Measurements from ENCODE around the gene MMP8.
A peak's percentile ranks its signal among the peaks of the same experiment; 100 is the strongest.

Gene MMP8

GRCh38 chr11:102729849-102730815 is 5.4 kb upstream of the MMP8 start:
- DNase-seq = peak; percentile 3

GRCh38 chr11:102727890-102728289 is 3.1 kb upstream of the MMP8 start:
- DNase-seq = no peak
- in situ Hi-C loops (cut with MboI; ENCODE audit: low pct_unique_long_range_greater_than_20kb, low sequenced_read_pairs) = no loop called here

More at GRCh38 chr11:102729849-102730815, 5.4 kb upstream of the MMP8 start:
- in situ Hi-C loops (cut with MboI; ENCODE audit: low pct_unique_long_range_greater_than_20kb, low sequenced_read_pairs) = no loop called here

- in situ Hi-C loops (cut with MboI; ENCODE audit: low pct_unique_long_range_greater_than_20kb, low sequenced_read_pairs) = no loop called here
Measured at GRCh38 chr11:102722821-102723220, 1.9 kb downstream of the MMP8 start.

GRCh38 chr11:102719620-102720277 is 5.0 kb downstream of the MMP8 start:
- in situ Hi-C loops (cut with MboI; ENCODE audit: low pct_unique_long_range_greater_than_20kb, low sequenced_read_pairs) = no loop called here
- no peak for DNase-seq

More at GRCh38 chr11:102722821-102723220, 1.9 kb downstream of the MMP8 start:
- DNase-seq = peak; percentile 5

- no peak for DNase-seq
- in situ Hi-C loops (cut with MboI; ENCODE audit: low pct_unique_long_range_greater_than_20kb, low sequenced_read_pairs) = no loop called here
Measured at GRCh38 chr11:102717280-102717679, 7.5 kb downstream of the MMP8 start.

GRCh38 chr11:102716527-102716926 is 8.2 kb downstream of the MMP8 start:
- peak; percentile 2 for DNase-seq

GRCh38 chr11:102712137-102712536 is 12.6 kb downstream of the MMP8 start:
- no peak for DNase-seq
- in situ Hi-C loops (cut with MboI; ENCODE audit: low pct_unique_long_range_greater_than_20kb, low sequenced_read_pairs) = no loop called here

More at GRCh38 chr11:102716527-102716926, 8.2 kb downstream of the MMP8 start:
- in situ Hi-C loops (cut with MboI; ENCODE audit: low pct_unique_long_range_greater_than_20kb, low sequenced_read_pairs) = no loop called here

GRCh38 chr11:102709201-102709945 is 15.4 kb downstream of the MMP8 start:
- in situ Hi-C loops (cut with MboI; ENCODE audit: low pct_unique_long_range_greater_than_20kb, low sequenced_read_pairs) = no loop called here
- DNase-seq = no peak

- in situ Hi-C loops (cut with MboI; ENCODE audit: low pct_unique_long_range_greater_than_20kb, low sequenced_read_pairs) = no loop called here
- no peak for DNase-seq
Measured at GRCh38 chr11:102708654-102709053, 16.1 kb downstream of the MMP8 start.

- in situ Hi-C loops (cut with MboI; ENCODE audit: low pct_unique_long_range_greater_than_20kb, low sequenced_read_pairs) = no loop called here
- no peak for DNase-seq
Measured at GRCh38 chr11:102705626-102706025, 19.1 kb downstream of the MMP8 start, which contains the start of gene MMP27. Gene MMP27, minus strand, starts transcription at chr11:102705769. Its CDS starts 55 bp downstream, at chr11:102705714.

GRCh38 chr11:102704841-102705240 is 19.9 kb downstream of the MMP8 start:
- DNase-seq = no peak
- in situ Hi-C loops (cut with MboI; ENCODE audit: low pct_unique_long_range_greater_than_20kb, low sequenced_read_pairs) = no loop called here

GRCh38 chr11:102703826-102704493 is 20.8 kb downstream of the MMP8 start:
- in situ Hi-C loops (cut with MboI; ENCODE audit: low pct_unique_long_range_greater_than_20kb, low sequenced_read_pairs) = no loop called here
- no peak for DNase-seq

GRCh38 chr11:102695201-102695600 is 29.6 kb downstream of the MMP8 start:
- DNase-seq = no peak
- in situ Hi-C loops (cut with MboI; ENCODE audit: low pct_unique_long_range_greater_than_20kb, low sequenced_read_pairs) = no loop called here

- in situ Hi-C loops (cut with MboI; ENCODE audit: low pct_unique_long_range_greater_than_20kb, low sequenced_read_pairs) = no loop called here
- peak; percentile 24 for DNase-seq
Measured at GRCh38 chr11:102685754-102686153, 39.0 kb downstream of the MMP8 start.

GRCh38 chr11:102685338-102685737 is 39.4 kb downstream of the MMP8 start:
- in situ Hi-C loops (cut with MboI; ENCODE audit: low pct_unique_long_range_greater_than_20kb, low sequenced_read_pairs) = no loop called here
- DNase-seq = no peak

GRCh38 chr11:102683277-102683676 is 41.5 kb downstream of the MMP8 start:
- DNase-seq = no peak
- in situ Hi-C loops (cut with MboI; ENCODE audit: low pct_unique_long_range_greater_than_20kb, low sequenced_read_pairs) = no loop called here

- in situ Hi-C loops (cut with MboI; ENCODE audit: low pct_unique_long_range_greater_than_20kb, low sequenced_read_pairs) = no loop called here
- DNase-seq = no peak
Measured at GRCh38 chr11:102680945-102681344, 43.8 kb downstream of the MMP8 start.

- in situ Hi-C loops (cut with MboI; ENCODE audit: low pct_unique_long_range_greater_than_20kb, low sequenced_read_pairs) = no loop called here
- DNase-seq = no peak
Measured at GRCh38 chr11:102678022-102678421, 46.7 kb downstream of the MMP8 start.

- no peak for DNase-seq
- in situ Hi-C loops (cut with MboI; ENCODE audit: low pct_unique_long_range_greater_than_20kb, low sequenced_read_pairs) = no loop called here
Measured at GRCh38 chr11:102676084-102676483, 48.7 kb downstream of the MMP8 start.

Data from KBM-7 (cell line).